Epithelial cell of esophagus (primary cell): ENCODE data around the gene ACOT11.

Source experiments
- DNase-seq: peaks from one replicate; pipeline ENCODE4 v3.0.0; 2010; ENCODE audit warnings: low read depth
- H3K4me3 ChIP-seq: 2 replicates; pipeline ENCODE4 v1.5.1; 2011; ENCODE audit warnings: mild to moderate bottlenecking, low read length, control low read depth
- CTCF ChIP-seq: IDR thresholded peaks from 2 replicates; pipeline ENCODE4 v1.5.1; 2011; ENCODE audit warnings: low read depth, mild to moderate bottlenecking, low read length, control low read depth, inconsistent platforms; ENCODE audit not compliant: insufficient read depth; ENCODE audit errors: missing control alignments

ACOT11 gene

GRCh38 chr1:54650417-54650816 lies 102.4 kb downstream of the ACOT11 start:
- H3K4me3 ChIP-seq = no peak overlapping the region
- no peak for DNase-seq
- TF ChIP-seq CTCF = no peak

- TF ChIP-seq CTCF = no peak
- DNase-seq = no peak
- H3K4me3 ChIP-seq = no peak overlapping the region
Observed at GRCh38 chr1:54651608-54652007, 103.6 kb downstream of the ACOT11 start.

- no peak overlapping the region for H3K4me3 ChIP-seq
- TF ChIP-seq CTCF = no peak
- DNase-seq = no peak
Observed at GRCh38 chr1:54652168-54652567, 104.1 kb downstream of the ACOT11 start.

GRCh38 chr1:54653036-54653435 lies 105.0 kb downstream of the ACOT11 start:
- no peak overlapping the region for H3K4me3 ChIP-seq
- DNase-seq = no peak
- no peak for TF ChIP-seq CTCF

- no peak for DNase-seq
- no peak overlapping the region for H3K4me3 ChIP-seq
- TF ChIP-seq CTCF = no peak
Observed at GRCh38 chr1:54658164-54658913, 110.3 kb downstream of the ACOT11 start.
